ENCODE measurements around the gene ZC3H6.
"Not testable (repeated sequence)": the region's sequence is repeated elsewhere in the genome, so short reads cannot be mapped to it uniquely, and the experiment has no call there.

ZC3H6 gene

DNA sequence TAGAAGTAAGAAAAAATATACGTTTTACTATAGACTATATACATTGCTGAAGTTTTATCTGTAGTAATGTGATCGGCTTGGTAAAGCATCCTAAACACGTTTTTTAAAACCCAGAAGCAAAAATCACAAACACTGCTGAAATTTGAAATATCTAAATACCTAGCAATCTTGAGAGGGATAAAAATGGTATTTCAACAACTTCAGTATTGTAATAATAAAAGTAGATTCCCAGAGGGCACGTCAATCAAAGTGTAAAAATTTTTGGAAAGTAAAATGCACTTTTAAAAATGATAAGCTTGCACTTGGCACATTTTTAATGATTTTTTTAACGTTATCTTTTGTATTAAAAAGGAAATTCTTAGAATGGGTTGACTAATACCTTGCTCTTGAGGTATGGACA lies 1.6 kb downstream of the ZC3H6 start:
- no peaks in the 10 kb centered on the region for H3K9me3 ChIP-seq (ENCODE audit: control insufficient read depth, insufficient read depth, low read depth, low read length)
- TF ChIP-seq, protein P1, sequence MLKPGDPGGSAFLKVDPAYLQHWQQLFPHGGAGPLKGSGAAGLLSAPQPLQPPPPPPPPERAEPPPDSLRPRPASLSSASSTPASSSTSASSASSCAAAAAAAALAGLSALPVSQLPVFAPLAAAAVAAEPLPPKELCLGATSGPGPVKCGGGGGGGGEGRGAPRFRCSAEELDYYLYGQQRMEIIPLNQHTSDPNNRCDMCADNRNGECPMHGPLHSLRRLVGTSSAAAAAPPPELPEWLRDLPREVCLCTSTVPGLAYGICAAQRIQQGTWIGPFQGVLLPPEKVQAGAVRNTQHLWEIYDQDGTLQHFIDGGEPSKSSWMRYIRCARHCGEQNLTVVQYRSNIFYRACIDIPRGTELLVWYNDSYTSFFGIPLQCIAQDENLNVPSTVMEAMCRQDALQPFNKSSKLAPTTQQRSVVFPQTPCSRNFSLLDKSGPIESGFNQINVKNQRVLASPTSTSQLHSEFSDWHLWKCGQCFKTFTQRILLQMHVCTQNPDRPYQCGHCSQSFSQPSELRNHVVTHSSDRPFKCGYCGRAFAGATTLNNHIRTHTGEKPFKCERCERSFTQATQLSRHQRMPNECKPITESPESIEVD (tag by site-specific recombination; IDR thresholded peaks at IDR 0.05): 0 out of 2 replicates have a peak, but pooled peaks have one; percentile 39
- TF ChIP-seq ZNF292 (tag by site-specific recombination; IDR thresholded peaks at IDR 0.05; ENCODE audit: borderline replicate concordance, low read depth) (no peak), ZNF335 (tag by site-specific recombination; conservative IDR thresholded peaks at IDR 0.05) (no peak), ZNF24 (tag by site-specific recombination; IDR thresholded peaks at IDR 0.05) (no peak)
- peaks cover 2% of the 10 kb centered on the region; the same call in 1 of the 2 replicates for H3K4me1 ChIP-seq (ENCODE audit: control insufficient read depth, insufficient read depth, low read length)
- H3K36me3 ChIP-seq (ENCODE audit: control insufficient read depth in 2 of 2, insufficient read depth in 1 of 2, low read length in 2 of 2): no peaks in the 10 kb centered on the region
- H3K4me3 ChIP-seq (ENCODE audit: low read depth, low read length): no peak overlapping the region
- ChIA-PET CTCF (interaction anchor here (0.7 to 0.9 kb wide), 3 partner anchors 18 to 798 kb away, joined by 3 to 6 read pairs (median 5); no protein-coding TSS in a partner anchor), POLR2A (no interaction called here)
- H3K27ac ChIP-seq (ENCODE audit: extremely low read depth, low read depth, low read length): no peak overlapping the region

DNA sequence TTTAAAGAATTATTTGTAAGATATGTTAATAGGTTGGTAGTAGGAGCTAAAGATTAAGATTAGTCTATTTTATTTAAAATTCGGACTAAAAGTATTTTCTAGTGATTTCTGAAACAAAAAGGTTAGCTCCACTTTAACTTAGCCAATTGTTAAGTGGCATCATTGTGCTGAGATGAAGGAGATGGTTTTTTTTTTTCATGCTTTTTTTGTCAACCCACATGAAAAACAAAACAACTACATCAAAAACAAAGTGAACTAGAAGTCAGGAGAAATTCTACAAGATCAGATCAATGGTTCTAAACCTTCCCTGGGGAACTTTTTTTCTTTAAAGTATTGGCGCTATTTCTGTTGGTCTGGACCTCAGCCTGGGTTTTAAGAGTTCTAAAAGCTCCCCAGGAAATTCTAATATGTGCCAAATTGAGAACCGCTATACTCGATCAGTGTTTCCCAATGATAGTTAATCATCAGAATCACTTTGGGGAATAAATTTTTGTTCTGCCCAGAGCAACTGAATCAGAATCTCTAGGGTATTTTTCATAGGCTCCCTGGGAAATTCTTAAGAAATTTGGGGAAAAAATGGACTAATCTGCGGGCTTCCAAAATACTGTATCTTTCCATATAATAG lies 2.3 kb downstream of the ZC3H6 start:
- Histone ChIP-seq H3K9me3 (ENCODE audit: control insufficient read depth, insufficient read depth, low read depth, low read length) (no peaks in the 10 kb centered on the region), H3K36me3 (ENCODE audit: control insufficient read depth in 2 of 2, insufficient read depth in 1 of 2, low read length in 2 of 2) (no peaks in the 10 kb centered on the region), H3K4me3 (ENCODE audit: low read depth, low read length) (no peak overlapping the region), H3K27ac (ENCODE audit: extremely low read depth, low read depth, low read length) (no peak overlapping the region), H3K4me1 (ENCODE audit: control insufficient read depth, insufficient read depth, low read length) (peaks cover 2% of the 10 kb centered on the region; the same call in 1 of the 2 replicates)
- POLR2A ChIA-PET: no interaction called here
- CTCF ChIA-PET: interaction anchor here (0.6 to 0.9 kb wide), 3 partner anchors 8 to 798 kb away, joined by 3 to 5 read pairs (median 3); no protein-coding TSS in a partner anchor
- TF ChIP-seq KLF9 (tag by site-specific recombination; IDR thresholded peaks at IDR 0.05; ENCODE audit: low read depth) (no peak), ZNF792 (tag by site-specific recombination; IDR thresholded peaks at IDR 0.05) (no peak), GLIS2 (tag by site-specific recombination; IDR thresholded peaks at IDR 0.05) (no peak), ZNF391 (tag by site-specific recombination; IDR thresholded peaks at IDR 0.05; ENCODE audit: borderline replicate concordance, low read depth) (no peak), OVOL3 (tag by site-specific recombination; IDR thresholded peaks at IDR 0.05) (no peak), SETDB1 (IDR thresholded peaks at IDR 0.05; ENCODE audit: insufficient read length, low read length) (no peak), ZNF473 (tag by site-specific recombination; IDR thresholded peaks at IDR 0.05) (no peak)
- TF ChIP-seq, protein P2, sequence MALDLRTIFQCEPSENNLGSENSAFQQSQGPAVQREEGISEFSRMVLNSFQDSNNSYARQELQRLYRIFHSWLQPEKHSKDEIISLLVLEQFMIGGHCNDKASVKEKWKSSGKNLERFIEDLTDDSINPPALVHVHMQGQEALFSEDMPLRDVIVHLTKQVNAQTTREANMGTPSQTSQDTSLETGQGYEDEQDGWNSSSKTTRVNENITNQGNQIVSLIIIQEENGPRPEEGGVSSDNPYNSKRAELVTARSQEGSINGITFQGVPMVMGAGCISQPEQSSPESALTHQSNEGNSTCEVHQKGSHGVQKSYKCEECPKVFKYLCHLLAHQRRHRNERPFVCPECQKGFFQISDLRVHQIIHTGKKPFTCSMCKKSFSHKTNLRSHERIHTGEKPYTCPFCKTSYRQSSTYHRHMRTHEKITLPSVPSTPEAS (tag by site-specific recombination; IDR thresholded peaks at IDR 0.05): no peak

DNA sequence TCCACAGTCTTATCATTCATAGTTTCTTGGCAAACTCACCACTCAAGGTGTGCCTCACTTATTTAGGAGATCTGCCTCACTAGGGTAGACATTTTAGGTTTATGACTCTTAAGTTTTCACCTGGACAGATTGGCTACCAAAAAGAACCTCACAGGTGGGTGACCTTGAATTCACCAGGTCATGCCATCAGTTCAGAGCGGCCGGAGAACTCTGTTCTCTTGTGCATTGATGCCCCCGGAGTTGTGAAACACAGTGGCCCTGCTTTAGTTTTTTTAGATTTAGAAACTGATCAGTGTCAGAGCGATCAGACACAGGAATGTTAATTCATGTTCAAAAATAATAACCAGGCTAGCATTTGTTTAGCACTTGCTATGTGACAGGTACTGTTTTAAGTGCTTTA lies 6.7 kb downstream of the ZC3H6 start:
- H3K4me3 ChIP-seq (ENCODE audit: low read depth, low read length); H3K36me3 ChIP-seq (ENCODE audit: control insufficient read depth in 2 of 2, insufficient read depth in 1 of 2, low read length in 2 of 2); POLR2A ChIA-PET; CTCF ChIA-PET; H3K4me1 ChIP-seq (ENCODE audit: control insufficient read depth, insufficient read depth, low read length); H3K9me3 ChIP-seq (ENCODE audit: control insufficient read depth, insufficient read depth, low read depth, low read length); H3K27ac ChIP-seq (ENCODE audit: extremely low read depth, low read depth, low read length): not testable (repeated sequence)

DNA sequence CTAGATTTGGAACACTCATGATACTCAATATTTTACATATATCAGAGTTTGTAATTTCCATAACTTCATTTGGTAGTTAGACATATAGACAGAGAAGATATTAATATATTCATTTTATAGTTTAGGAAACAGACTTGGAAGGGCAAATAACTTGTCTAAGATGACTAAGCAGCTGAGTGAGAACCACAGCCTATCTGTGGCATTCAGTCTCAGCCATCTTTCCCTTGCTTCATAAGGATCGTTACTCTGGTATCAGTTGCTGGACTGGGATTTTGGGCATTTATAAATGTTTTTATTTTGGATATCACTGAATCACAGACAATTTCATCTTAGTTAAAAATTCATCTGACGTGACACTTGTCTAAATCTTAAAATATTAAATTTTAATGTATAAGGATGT lies 8.1 kb downstream of the ZC3H6 start:
- H3K27ac ChIP-seq (ENCODE audit: extremely low read depth, low read depth, low read length); H3K36me3 ChIP-seq (ENCODE audit: control insufficient read depth in 2 of 2, insufficient read depth in 1 of 2, low read length in 2 of 2); H3K4me3 ChIP-seq (ENCODE audit: low read depth, low read length); POLR2A ChIA-PET; CTCF ChIA-PET; H3K9me3 ChIP-seq (ENCODE audit: control insufficient read depth, insufficient read depth, low read depth, low read length); H3K4me1 ChIP-seq (ENCODE audit: control insufficient read depth, insufficient read depth, low read length): not testable (repeated sequence)

DNA sequence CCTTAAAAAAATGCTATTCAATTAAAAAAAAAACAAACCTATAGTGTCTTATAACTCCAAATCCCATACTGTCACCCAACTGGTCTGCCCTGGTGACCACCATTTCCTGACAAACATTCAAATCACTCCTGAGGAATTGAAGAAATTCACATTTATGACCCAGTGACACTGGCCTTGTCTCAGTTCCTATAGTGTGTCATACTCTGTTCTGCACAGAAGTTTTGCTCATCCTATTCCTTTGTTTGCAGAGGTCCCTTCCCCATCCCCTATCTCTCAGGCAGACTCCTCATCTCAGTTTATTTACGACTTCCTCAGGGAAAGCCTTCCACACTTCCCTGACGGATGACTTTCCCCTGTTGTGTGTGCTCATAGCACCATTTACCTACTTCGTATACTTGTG lies 14.7 kb downstream of the ZC3H6 start:
- Histone ChIP-seq H3K4me1 (ENCODE audit: control insufficient read depth, insufficient read depth, low read length) (no peaks in the 10 kb centered on the region), H3K36me3 (ENCODE audit: control insufficient read depth in 2 of 2, insufficient read depth in 1 of 2, low read length in 2 of 2) (no peaks in the 10 kb centered on the region), H3K27ac (ENCODE audit: extremely low read depth, low read depth, low read length) (no peak overlapping the region), H3K9me3 (ENCODE audit: control insufficient read depth, insufficient read depth, low read depth, low read length) (no peaks in the 10 kb centered on the region), H3K4me3 (ENCODE audit: low read depth, low read length) (no peak overlapping the region)
- ChIA-PET CTCF (no interaction called here), POLR2A (no interaction called here)
- peak; percentile 17; the same call in 1 of the 2 replicates for TF ChIP-seq MZF1 (tag by site-specific recombination; IDR thresholded peaks at IDR 0.05; ENCODE audit: borderline replicate concordance)
- no peak for TF ChIP-seq ZNF548 (tag by site-specific recombination; IDR thresholded peaks at IDR 0.05)

Data from HEK293 (cell line).